GM19239 (cell line): Measurements from ENCODE around the gene FAM53B.

Experiments used
- DNase-seq: peaks from one replicate; pipeline ENCODE4 v3.0.0; 2011; ENCODE audit warnings: low spot score; ENCODE audit not compliant: insufficient read length
- FAIRE-seq: peaks from 2 replicates; lab custom pipeline; 2011; peaks lifted over from hg19 to GRCh38; lab: Jason Lieb, UNC

Gene FAM53B

DNA sequence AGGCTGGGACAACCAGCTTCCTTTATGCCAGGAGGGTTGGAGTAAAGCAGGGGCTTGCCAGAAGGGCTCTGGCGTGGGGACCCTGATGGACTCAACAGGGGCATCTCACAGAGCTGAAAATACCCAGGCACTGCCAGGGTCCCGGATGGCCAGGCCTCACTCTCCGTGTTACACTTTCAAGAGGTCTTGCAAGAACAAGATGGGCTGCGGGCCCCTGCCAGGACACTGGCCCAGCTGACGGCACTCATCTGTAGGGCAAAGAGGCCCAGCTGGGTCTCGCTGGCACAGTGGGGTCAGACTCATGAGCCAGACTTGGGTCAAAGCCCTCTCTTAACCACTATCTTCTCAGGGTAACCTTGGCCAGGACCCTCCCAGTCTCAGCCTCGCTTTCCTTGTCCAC lies 90.9 kb downstream of the FAM53B start:
- DNase-seq, result no peak
- no peak for FAIRE-seq

- no peak for FAIRE-seq
- DNase-seq, result no peak
Observed at GRCh38 chr10:124652701-124653100, 91.5 kb downstream of the FAM53B start.

DNA sequence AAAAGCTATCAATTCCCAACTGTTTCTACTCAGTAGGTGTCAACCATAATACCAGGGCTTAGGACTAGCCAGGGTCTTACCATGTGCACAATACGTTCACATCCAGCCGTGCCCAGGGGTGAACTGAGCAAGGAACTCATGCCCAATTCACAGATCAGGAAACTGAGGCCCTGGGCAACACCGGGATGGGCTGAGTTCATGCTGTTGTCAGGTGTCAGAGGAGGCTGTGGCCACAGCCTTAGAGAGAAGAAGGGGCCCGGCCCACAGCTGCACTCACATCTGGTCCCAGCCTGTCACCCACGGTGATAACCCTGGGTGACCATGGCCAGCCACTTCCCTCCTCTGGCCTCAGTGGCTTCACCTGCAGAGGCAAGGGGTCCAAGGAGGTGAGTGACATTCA lies 92.0 kb downstream of the FAM53B start:
- DNase-seq (no peak), FAIRE-seq (peak; percentile 8)

DNA sequence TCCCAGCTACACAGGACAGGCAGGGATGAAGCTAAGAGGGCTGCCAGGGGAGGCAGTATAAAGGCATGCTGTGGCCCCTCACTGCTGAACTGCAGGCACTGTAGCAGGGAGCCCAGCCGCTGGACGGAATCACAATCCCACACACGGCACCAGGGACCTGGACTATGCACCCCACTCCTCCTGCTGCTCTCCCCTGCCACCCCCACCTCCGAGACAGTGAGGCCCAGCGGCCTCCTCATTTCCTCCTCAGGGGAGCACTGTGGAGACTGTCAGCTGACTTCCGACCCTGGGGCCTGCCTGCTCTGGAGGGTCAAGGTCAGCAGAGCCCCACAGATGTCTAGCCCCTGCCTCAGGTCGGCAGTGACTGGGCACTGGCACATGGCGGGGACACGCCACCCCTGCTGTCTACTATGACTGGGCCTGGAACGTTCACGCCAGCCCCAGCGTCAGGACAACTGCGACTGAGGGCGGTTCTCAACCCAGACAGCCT lies 92.7 kb downstream of the FAM53B start:
- FAIRE-seq (no peak), DNase-seq (no peak)

DNA sequence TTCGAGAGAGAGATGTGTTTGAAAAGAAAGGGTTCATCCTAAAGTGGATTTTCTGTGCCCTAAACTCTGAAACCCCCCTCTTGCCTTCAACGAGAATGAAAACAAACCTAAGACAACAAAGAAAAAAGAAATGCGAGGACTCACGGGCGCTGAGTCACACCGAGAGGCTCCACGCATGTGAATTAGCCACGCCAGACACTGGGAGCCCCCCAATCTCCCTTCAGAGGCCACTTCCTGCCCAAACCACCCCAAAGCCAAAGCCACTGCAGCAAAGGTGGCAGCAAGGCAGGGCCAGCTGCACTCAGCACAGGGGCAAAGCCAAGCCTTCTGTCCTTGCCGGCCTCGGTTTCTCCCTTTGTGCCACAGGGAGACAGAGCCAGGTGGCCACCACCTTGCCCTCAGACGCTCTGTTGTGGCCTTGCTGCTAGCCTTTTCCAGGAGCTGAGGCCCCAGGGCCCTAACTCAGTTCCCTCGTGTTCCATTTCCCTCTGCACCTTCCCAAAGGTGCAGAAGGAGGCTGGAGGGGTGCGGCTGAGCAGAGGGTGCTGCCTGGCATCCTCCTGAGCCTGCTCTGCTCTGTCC lies 93.3 kb downstream of the FAM53B start:
- FAIRE-seq, result peak; percentile 59
- peak; percentile 55 for DNase-seq

GRCh38 chr10:124650263-124650662 lies 93.9 kb downstream of the FAM53B start:
- no peak for DNase-seq
- no peak for FAIRE-seq

- FAIRE-seq (no peak), DNase-seq (no peak)
Observed at GRCh38 chr10:124649214-124649613, 95.0 kb downstream of the FAM53B start.

DNA sequence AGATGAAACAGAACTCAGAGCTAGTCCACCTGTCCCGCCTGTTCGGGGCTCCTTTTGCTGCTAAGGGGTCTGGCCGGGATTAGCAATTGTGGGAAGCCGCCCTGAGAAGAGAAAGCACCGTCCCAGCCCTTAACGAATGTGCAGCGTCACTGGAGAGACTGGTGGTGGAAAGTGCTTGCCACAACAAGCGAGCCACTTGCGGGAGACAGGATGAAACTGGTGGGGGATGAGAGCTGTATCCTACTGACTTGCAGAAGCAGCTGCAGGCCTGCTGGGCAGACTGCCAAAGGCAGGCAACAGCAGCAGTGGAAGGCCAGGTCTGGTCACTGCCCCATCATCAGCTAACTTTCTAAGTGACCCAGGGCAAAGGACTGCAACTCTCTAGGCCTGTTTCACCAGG lies 95.4 kb downstream of the FAM53B start:
- FAIRE-seq (peak; percentile 80), DNase-seq (peak; percentile 66)

GRCh38 chr10:124648131-124648475 lies 96.1 kb downstream of the FAM53B start:
- DNase-seq, result no peak
- FAIRE-seq, result no peak

- FAIRE-seq (peak; percentile 97), DNase-seq (peak; percentile 78)
Observed at GRCh38 chr10:124647421-124648130, 96.6 kb downstream of the FAM53B start.

DNA sequence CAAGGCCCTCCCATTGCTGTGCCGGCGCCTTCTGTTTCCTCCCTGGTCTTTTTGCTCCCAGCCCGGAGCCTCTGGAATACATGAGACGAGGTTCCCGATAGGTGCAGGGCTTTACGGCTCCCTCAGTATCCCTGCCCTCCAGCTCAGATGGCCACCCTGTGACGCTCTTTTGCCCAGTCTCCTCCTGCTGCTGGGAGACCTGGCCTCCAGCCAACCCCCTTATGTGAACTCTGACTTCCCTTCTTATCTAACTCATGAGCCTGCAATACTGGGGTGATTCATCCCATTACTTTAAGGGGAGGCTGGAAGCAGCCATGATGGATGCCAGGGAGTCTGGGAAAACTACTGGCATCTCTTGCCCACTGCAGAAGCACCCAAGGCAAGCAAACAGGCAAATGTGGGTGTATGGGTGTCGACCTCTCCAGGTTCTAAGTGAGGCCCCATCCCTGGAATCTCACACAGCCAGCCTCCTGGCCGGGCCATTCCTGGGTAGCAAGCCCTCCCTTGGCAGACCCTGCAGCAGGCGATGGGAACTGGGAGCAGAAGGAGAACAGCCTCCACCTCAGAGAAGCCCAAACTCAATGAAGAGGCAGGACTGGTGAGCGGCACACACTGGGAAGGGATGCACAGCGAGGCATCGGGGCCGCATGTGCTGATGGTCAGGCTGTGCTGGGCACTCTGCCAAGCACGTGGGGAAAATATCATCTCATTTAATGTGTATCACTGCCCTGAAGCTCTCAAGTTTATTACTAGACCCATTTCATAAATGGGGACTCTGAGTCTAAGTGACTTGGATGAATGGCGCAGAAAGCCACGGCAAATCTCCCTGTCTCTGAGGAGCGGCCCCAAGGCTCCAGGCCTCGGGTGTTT lies 97.5 kb downstream of the FAM53B start:
- DNase-seq, result no peak
- no peak for FAIRE-seq

GRCh38 chr10:124645467-124646095 lies 98.6 kb downstream of the FAM53B start:
- FAIRE-seq (no peak), DNase-seq (no peak)

DNA sequence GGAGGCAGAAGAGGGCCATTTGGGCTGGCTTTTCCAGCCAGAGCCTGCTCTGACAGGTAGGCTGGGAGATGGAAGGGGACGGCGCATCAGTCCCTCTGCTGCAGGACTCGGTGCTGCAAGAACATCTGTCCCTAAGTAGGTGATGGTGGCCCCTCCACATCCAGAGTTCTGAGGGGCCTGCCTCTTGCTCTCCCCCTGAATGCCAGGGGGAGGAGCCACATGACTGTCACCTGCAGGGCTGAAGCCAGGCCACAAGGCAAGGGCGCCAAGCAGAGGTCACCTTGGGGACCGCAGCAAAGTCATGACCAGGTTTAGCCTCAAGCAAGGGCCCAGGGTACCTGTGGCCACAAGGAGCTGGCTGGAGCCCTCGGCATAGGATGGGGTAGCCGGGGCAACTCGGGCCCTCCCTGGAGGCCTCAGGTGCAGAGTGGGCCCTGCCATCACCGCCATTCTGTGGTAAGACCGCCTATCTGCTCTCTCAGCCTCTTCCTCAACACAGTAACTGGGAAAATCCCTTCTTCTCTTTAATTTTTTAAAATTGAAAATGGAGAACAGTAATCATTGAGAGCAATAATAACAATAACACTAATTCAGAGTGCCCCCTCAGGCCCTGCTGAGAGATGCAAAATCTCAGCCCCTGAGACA lies 99.3 kb downstream of the FAM53B start:
- DNase-seq (no peak), FAIRE-seq (no peak)

DNA sequence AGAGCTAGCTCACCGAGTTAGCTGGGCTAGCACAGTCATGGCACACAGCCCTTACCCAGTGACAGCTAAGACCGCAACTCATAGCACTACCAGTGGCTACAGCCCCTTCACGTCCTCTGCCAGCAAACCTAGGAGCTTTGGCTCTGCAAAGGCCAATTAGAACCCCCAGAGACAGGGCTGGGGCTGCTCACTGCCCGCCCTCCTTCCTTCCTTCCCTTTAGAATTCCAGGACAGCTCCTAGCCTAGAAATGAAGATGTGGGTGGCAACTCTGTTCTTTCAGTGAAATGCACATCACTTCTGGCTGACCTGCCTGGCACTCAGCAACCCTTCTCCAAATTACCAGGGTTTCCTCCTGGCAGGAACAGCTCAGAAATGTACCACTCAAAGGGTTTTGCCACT lies 99.9 kb downstream of the FAM53B start:
- FAIRE-seq (no peak), DNase-seq (no peak)

DNA sequence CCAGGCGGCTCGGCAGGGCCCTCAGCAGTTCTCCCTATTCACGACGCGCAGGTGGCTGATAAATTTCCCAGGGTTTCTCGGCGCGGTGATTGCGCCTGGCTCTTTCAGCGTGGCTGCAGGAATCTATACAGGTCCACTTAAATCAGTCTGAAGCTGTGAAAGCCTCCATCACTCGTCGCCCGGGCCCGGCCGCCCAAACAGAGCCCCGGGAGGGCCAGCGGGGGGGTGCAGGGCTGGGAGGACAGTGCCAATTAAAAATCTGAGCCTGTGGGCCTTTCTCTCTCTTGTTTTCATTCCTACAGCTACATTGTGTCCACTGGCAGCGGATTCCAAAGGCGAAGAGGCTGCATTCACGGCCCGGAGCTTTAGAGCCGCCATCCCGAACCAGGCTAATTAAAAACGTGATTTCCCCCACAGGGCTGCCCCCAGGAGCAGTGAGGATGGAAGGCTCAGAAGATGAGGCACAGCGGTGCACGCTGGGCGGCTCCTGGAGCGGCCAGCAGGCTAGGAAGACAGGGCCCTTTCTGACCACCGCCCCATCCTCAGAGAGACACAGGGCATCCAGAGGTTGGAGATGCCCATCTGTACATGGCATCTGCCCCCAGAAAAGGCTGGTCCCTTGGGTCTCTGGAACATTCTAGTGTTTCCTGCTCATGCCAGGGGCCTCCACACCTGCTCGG lies 100.7 kb downstream of the FAM53B start:
- FAIRE-seq, result no peak
- DNase-seq, result no peak

DNA sequence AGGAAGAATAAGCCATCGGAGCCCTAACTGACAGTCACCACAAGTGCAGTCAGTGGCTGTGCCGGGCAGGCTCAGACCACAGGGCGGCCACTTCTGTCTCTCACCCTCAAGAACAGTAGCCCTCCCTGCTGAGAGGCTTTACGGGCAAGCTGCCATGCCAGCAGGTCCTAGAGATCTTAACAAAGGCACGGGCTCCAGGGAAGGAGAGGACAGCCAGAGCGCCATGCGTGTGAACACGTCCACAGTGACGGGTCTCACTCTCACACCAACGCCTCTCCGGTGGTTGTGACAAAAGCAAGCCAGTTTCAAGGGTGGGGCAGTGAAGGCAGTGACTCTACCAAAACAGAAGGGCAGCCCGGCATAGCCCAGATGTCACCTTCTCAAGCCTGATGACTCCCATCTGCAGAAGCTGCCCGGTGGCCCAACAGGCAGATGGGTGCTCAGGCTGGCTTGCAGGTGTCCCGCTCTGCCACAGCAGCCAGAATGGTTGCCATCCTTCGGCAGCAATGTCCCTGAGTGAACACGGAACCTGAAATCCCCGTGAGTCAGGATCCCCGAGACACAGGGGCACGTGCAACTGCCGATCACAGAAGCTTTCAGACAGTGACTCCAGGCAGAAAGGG lies 102.0 kb downstream of the FAM53B start:
- DNase-seq (no peak), FAIRE-seq (no peak)

GRCh38 chr10:124641282-124642087 lies 102.7 kb downstream of the FAM53B start:
- FAIRE-seq (peak; percentile 35), DNase-seq (no peak)

DNA sequence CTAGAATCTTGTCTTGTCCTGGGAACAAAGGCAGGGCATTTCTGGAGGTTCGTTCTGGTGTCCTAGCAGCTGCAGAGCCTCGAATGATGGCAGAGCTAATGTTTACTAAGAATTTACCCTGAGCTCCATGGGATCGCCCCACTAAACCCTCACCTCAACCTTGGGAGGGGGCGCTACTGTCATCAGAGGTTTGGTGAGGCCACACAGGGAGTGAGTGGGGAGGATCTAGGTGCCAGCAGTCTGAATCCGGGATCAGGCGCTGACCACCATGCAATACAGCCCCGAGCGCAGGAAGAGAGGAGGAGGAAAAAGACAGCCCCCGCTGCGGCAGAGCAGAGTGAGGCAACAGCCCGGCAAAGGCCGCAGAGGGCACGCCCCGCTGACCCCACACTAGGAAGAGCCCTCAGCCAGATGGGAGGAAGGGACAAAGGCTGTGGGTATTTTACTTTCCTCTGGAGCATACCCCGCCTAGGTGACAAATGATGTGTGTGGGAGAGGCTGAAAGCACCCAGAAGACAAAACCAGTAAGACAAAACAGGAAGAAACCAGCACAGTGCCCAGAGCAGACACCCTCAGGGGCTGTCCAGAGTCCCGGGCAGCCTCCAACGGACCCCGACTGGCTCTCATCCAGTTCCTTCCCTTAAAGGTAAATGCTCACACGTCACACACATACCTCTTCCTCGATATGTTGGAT lies 103.5 kb downstream of the FAM53B start:
- FAIRE-seq, result peak; percentile 90
- DNase-seq, result no peak
